K562 treated with DMSO at 1 percent for 12 hours (cell line): ENCODE measurements around the gene EARS2. TPM values are rescaled to one million over a fixed set of nuclear protein-coding genes. Genes with fewer than 3 reads are reported as not detected.

Experiments
- total RNA-seq: library from RNA; unstranded; fragments of 300-600 nt; gene quantifications from 2 replicates; pipeline ENCODE4 v1.2.3, GENCODE V29; 2022; ENCODE audit not compliant: insufficient read depth

Gene EARS2
- 2.9 and 8.6 TPM in 2 replicates for total RNA-seq

GRCh38 chr16:23556881-23557778 is at the start of gene EARS2, which contains the start of gene UBFD1:
Gene EARS2, minus strand, starts transcription at chr16:23557350. Its CDS starts 7 bp downstream, at chr16:23557343.
Gene UBFD1, plus strand, starts transcription at chr16:23557727. Its CDS starts 16 bp downstream, at chr16:23557743.

GRCh38 chr16:23595951-23596720 is 39.0 kb upstream of the EARS2 start, which contains the start of gene NDUFAB1:
Gene NDUFAB1, minus strand, starts transcription at chr16:23596316. Its CDS starts 26 bp downstream, at chr16:23596290.

GRCh38 chr16:23510164-23510914 is 46.8 kb downstream of the EARS2 start, which contains the start of gene GGA2:
Gene GGA2, minus strand, starts transcription at chr16:23510494. Its CDS starts 83 bp downstream, at chr16:23510411.

Other genes with a start within 250 kb of the EARS2 start
- 7.1 and 16.0 TPM in 2 replicates for gene COG7, start 104.2 kb downstream of the EARS2 start, total RNA-seq
- gene GGA2, start 46.9 kb downstream of the EARS2 start, total RNA-seq: 24.1 and 61.5 TPM in 2 replicates
- 29.5 and 77.3 TPM in 2 replicates for gene UBFD1, start 377 bp upstream of the EARS2 start, total RNA-seq
- 172 and 201 TPM in 2 replicates for gene NDUFAB1, start 39.0 kb upstream of the EARS2 start, total RNA-seq
- gene PALB2, start 84.0 kb upstream of the EARS2 start, total RNA-seq: 6.2 and 12.0 TPM in 2 replicates
- 20.5 and 67.6 TPM in 2 replicates for gene DCTN5, start 84.1 kb upstream of the EARS2 start, total RNA-seq
- gene PLK1, start 121.5 kb upstream of the EARS2 start, total RNA-seq: 93.5 and 140 TPM in 2 replicates
- 0.28 TPM in 1 of 2 replicates, not detected in the other for gene ERN2, start 155.9 kb upstream of the EARS2 start, total RNA-seq
- 0.80 and 1.6 TPM in 2 replicates for gene CHP2, start 197.7 kb upstream of the EARS2 start, total RNA-seq